Aorta (tissue), 5 donors: ENCODE results near the gene CACNA2D4. TPM values are rescaled to one million over a fixed set of nuclear protein-coding genes. Genes with fewer than 3 reads are reported as not detected.

Experiments used
- ATAC-seq: fragments of 200-7000 bp; cut with Tn5 transposase; one replicate; pipeline ENCODE4 v1.9.1; 2022; ENCODE audit warnings: moderate library complexity; ENCODE audit not compliant: low FRiP score
- DNase-seq, 2 donors: peaks; one replicate each; pipeline ENCODE4 v3.0.0-alpha.2; 2020
- H3K27ac ChIP-seq, 2 donors: one replicate each; pipeline ENCODE4 v1.5.1; 2013; ENCODE audit warnings: low read length in 2 of 2, mild to moderate bottlenecking in 2 of 2, moderate library complexity in 2 of 2, control low read depth in 1 of 2, inconsistent platforms in 1 of 2, low read depth in 1 of 2
- H3K27me3 ChIP-seq, 2 donors: one replicate each; pipeline ENCODE4 v1.6.1; 2013; ENCODE audit warnings: control low read depth in 1 of 2, low read length in 1 of 2, mild to moderate bottlenecking in 1 of 2, moderate library complexity in 1 of 2; ENCODE audit not compliant: insufficient read depth in 2 of 2, control insufficient read depth in 1 of 2
- H3K36me3 ChIP-seq, 2 donors: one replicate each; pipeline ENCODE4 v1.6.1; 2013; ENCODE audit warnings: control low read depth in 1 of 2, low read length in 1 of 2, mild to moderate bottlenecking in 1 of 2; ENCODE audit not compliant: insufficient read depth in 2 of 2, control insufficient read depth in 1 of 2
- H3K4me1 ChIP-seq, 2 donors: one replicate each; pipeline ENCODE4 v1.6.1; 2013; ENCODE audit warnings: low read length in 2 of 2, control low read depth in 1 of 2, mild to moderate bottlenecking in 1 of 2, moderate library complexity in 1 of 2; ENCODE audit not compliant: insufficient read depth in 2 of 2, control insufficient read depth in 1 of 2
- H3K4me3 ChIP-seq, 2 donors: one replicate each; pipeline ENCODE4 v1.5.1; 2013; ENCODE audit warnings: low read length in 2 of 2, control low read depth in 1 of 2, mild to moderate bottlenecking in 1 of 2
- H3K9me3 ChIP-seq: one replicate; pipeline ENCODE4 v1.6.1; 2013; ENCODE audit warnings: mild to moderate bottlenecking, low read length; ENCODE audit not compliant: control insufficient read depth
- WGBS, 2 donors: extraction: QIAGEN DNeasy Blood & Tissue Kit; methylation state at CpG; one replicate each; pipeline ENCODE4 v1.1.7; 2013; 5-methylcytosine and 5-hydroxymethylcytosine counted together
- intact Hi-C, 2 donors: fragments of 100-400 bp; cut with DNase I; formaldehyde crosslinking; loops; one replicate each; pipeline versions ENCODE4 v1.14.2 to v1.15.0; 2022
- polyA plus RNA-seq, 2 donors: library from polyadenylated mRNA; stranded (reverse); fragments of 200-250 nt; gene quantifications; one replicate each; pipeline ENCODE4 v1.2.3, GENCODE V29; 2013
- total RNA-seq, 2 donors: library from RNA; stranded (reverse); fragmentation: NEBNext Ultra II Directional; extraction: Animal tissue kit (Norgen Biotek cat#: 25700); gene quantifications; one replicate each; pipeline ENCODE4 v1.2.1, GENCODE V29; 2021
- donor health status: healthy with polysubstance abuse.
- donor health status: Bipolar disorder and iron deficiency.
- donor health status: DM: no; HTN: no; CAD: no.
- donor health status: DM: no; HTN: no; CAD: no.
- donor health status: DM: yes; HTN: yes; CAD: no.

CACNA2D4 gene
- total and polyA plus RNA-seq, 4 donors, result 0.88 to 9.7 (median 4.6) TPM

DNA sequence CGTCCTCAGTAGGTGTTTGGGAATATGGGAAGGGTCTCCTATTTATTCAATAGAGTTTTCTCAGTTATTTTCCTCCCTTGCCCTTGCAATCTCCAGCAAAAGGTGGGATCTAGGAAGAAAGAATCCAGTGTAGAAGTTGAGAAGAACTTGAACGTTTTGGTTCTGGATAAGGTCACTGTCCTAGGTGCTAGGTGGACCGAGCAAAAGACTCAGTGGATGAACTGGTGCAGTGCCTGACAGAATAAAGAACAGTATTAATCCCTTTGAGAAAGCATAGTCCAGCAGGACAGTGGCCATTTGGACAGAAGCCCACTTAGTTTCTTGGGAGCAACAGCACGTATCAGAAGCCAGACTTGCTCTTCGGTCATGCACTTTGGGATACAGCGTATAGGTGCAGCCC, 130.7 kb downstream of the CACNA2D4 start:
- ATAC-seq, result no peak
- H3K27ac ChIP-seq, result no peak overlapping the region
- intact Hi-C loops, result no loop called here

DNA sequence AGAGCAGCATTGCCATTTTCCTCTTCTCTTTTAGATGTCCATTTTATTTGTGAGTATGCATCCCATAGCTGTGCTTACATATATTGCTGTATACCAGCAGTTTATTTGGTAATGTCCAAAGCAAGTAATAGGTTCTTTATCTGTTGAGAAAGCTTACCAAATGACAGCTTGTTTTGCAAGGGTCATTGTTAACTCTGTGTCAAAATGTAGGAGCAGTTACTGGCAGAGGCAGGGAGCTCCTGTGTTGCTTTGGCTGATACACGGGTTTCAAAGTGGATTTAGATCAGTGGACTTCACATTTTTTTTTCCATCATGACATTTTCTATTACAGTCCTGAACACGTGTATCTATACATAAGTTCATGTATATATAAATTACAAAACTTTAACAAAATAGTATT, 136.2 kb downstream of the CACNA2D4 start:
- intact Hi-C loops, result no loop called here
- 52 to 54% methylated on average over 2 of the region's 2 CpGs for WGBS, 2 donors
- peaks cover 0 to 3% of the 10 kb centered on the region in 2 donors for H3K36me3 ChIP-seq
- H3K27ac ChIP-seq, result no peak overlapping the region
- no peaks in the 10 kb centered on the region for H3K9me3 ChIP-seq
- no peaks in the 10 kb centered on the region for H3K27me3 ChIP-seq
- H3K4me3 ChIP-seq, result no peak overlapping the region
- peaks cover 0 to 2% of the 10 kb centered on the region in 2 donors for H3K4me1 ChIP-seq
- DNase-seq (no peak), ATAC-seq (no peak)

More for the DNA sequence above, 130.7 kb downstream of the CACNA2D4 start:
- Histone ChIP-seq H3K9me3 (no peaks in the 10 kb centered on the region), H3K4me1 (no peaks in the 10 kb centered on the region), H3K36me3 (peaks cover 0 to 3% of the 10 kb centered on the region in 2 donors), H3K4me3 (no peak overlapping the region), H3K27me3 (no peaks in the 10 kb centered on the region)
- 51 to 63% methylated on average over 6 of the region's 6 CpGs for WGBS, 2 donors
- no peak for DNase-seq

DNA sequence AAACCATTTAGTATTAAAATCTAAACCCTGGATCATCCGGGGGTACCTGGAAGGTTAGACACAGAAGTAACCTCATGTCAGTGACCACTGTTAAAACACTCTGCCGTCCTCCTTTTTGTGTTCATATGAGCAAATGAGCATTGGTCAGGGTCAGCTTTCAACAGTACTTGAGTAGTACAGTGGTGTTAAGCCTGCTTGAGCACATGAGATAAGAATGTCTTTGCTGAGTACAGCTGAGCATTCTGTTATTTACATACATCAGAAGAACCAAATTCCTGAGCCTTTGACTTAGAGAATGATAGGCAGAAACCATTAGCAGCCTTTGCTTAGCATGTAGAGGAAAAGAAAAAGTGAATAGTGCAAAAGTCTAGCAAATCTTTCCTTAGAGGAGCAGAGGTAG, 136.7 kb downstream of the CACNA2D4 start:
- no peaks in the 10 kb centered on the region for H3K9me3 ChIP-seq
- DNase-seq (no peak), ATAC-seq (no peak)
- H3K4me3 ChIP-seq, result no peak overlapping the region
- peaks cover 0 to 2% of the 10 kb centered on the region in 2 donors for H3K4me1 ChIP-seq
- peaks cover 0 to 3% of the 10 kb centered on the region in 2 donors for H3K36me3 ChIP-seq
- WGBS, 2 donors, result 36 to 68% methylated on average over 2 of the region's 2 CpGs
- H3K27me3 ChIP-seq, result no peaks in the 10 kb centered on the region
- H3K27ac ChIP-seq, result no peak overlapping the region
- intact Hi-C loops, result no loop called here

DNA sequence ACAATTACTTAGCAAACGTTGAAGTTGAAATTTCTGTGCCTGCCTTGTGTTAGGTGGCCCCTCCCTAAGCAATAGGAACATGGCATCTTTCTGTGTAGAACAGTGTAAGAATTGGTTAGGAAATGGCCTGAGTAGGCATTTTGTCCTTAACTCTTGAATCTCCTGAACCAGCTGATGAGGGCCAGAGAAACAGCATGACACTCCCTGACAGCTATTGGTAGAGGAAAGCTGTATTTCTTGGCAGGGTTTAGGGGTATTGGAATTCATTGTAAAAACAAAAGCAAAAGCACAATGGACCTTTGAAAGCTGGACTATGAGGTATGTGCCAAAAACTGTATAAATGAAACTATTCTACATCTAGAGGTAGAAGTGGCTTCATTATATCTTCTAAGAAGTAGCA, 138.7 kb downstream of the CACNA2D4 start:
- WGBS, 2 donors, result 26 to 36% methylated on average over 1 of the region's 1 CpG
- ATAC-seq (no peak), DNase-seq (no peak)
- Histone ChIP-seq H3K4me1 (peaks cover 0 to 2% of the 10 kb centered on the region in 2 donors), H3K4me3 (no peak overlapping the region), H3K27me3 (no peaks in the 10 kb centered on the region), H3K27ac (no peak overlapping the region), H3K9me3 (no peaks in the 10 kb centered on the region), H3K36me3 (no peaks in the 10 kb centered on the region)
- intact Hi-C loops, result loop anchor here in 1 of 2 donors (10.0 kb wide), 1 partner anchor 85 kb away; the partner anchor contains the start of gene ADIPOR2

DNA sequence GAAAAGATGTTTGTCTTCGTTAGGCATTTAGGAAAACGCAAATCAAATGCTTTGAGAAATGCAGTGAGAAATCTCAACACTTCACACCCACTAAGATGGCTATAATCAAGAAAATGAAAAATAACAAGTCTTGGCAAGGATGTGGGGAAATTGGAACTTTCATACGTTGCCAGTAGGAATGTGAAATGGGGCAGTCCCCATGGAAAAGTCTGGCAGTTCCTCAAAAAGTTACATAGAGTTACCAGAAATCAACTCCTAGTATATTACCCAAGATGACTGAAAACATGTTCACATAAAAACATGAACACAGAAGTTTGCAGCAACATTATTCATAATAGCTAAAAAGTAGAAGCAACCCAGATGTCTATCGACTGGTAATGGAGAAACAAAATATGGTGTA, 139.5 kb downstream of the CACNA2D4 start:
- H3K36me3 ChIP-seq, result no peaks in the 10 kb centered on the region
- ATAC-seq (no peak), DNase-seq (no peak)
- 70 to 73% methylated on average over 4 of the region's 4 CpGs for WGBS, 2 donors
- H3K27me3 ChIP-seq, result no peaks in the 10 kb centered on the region
- intact Hi-C loops, result loop anchor here in 1 of 2 donors (10.0 kb wide), 1 partner anchor 84 kb away; the partner anchor contains the start of gene ADIPOR2
- H3K27ac ChIP-seq, result no peak overlapping the region
- H3K4me1 ChIP-seq, result peaks cover 0 to 2% of the 10 kb centered on the region in 2 donors
- H3K4me3 ChIP-seq, result no peak overlapping the region
- no peaks in the 10 kb centered on the region for H3K9me3 ChIP-seq

DNA sequence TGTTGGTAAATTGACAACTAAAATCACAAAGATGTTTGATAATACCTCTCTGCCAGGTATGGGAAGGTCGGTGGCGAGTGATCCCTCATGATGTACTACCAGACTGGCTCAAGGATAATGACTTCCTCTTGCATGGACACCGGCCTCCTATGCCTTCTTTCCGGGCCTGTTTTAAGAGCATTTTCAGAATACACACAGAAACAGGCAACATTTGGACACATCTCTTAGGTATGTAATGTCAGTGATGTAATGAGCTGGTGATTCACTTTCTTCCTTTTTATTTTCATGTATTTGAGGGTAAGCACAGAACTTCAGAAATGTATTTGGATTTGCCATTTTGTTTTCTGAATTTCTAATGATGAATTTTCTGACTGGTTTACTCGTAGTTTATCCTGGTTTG, 140.7 kb downstream of the CACNA2D4 start:
- no peak overlapping the region for H3K4me3 ChIP-seq
- H3K9me3 ChIP-seq, result no peaks in the 10 kb centered on the region
- ATAC-seq, result no peak

DNA sequence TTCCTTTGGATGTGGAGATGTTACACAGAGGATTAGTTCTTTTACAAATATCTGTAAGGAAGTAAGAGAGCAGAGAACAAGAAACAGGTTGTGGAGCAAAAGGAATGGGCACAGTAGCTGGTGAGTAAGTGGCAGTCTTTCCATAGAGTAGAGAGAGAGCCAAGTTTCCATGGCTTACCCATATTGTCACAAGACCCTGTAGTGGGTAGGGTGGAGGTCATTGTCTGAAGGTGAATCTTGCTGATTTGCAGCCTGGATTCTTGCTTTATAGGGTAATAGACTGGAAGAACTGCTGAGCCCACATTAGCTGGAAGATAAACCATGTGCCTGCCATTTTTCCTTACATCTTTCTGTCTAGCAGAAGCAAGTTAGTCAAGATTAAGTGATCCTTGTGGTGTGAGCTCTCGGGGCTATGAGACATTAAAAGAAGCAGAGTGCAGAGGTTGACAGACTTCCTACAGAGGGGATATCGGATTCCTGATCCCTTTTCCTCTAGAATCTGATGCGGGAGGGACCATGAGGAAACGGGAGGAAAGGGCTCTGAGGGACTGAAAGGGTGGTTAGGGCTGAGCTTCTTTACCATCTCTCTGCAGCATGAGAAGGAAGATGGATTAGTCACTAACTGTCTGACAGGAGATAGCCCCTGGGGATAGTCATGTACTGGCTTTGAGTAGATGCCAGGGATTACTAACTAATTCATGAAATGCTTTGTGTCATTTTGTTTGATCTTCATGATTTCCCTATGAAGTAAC, 142.1 kb downstream of the CACNA2D4 start:
- Histone ChIP-seq H3K4me1 (peaks cover 0 to 2% of the 10 kb centered on the region in 2 donors), H3K27ac (no peak overlapping the region), H3K36me3 (no peaks in the 10 kb centered on the region), H3K9me3 (no peaks in the 10 kb centered on the region), H3K4me3 (no peak overlapping the region), H3K27me3 (no peaks in the 10 kb centered on the region)
- intact Hi-C loops, result loop anchor here in 1 of 2 donors (10.0 kb wide), 1 partner anchor 82 kb away; the partner anchor contains the start of gene ADIPOR2
- ATAC-seq (no peak), DNase-seq (no peak)
- WGBS, 2 donors, result 92 to 95% methylated on average over 4 of the region's 4 CpGs

More for the DNA sequence above, 140.7 kb downstream of the CACNA2D4 start:
- H3K27ac ChIP-seq, result no peak overlapping the region
- intact Hi-C loops, result loop anchor here in 1 of 2 donors (10.0 kb wide), 1 partner anchor 83 kb away; the partner anchor contains the start of gene ADIPOR2
- H3K4me1 ChIP-seq, result peaks cover 0 to 2% of the 10 kb centered on the region in 2 donors
- no peaks in the 10 kb centered on the region for H3K36me3 ChIP-seq
- whole genome bisulfite sequencing, 2 donors, result 92 to 93% methylated on average over 5 of the region's 5 CpGs
- no peak for DNase-seq
- H3K27me3 ChIP-seq, result no peaks in the 10 kb centered on the region

DNA sequence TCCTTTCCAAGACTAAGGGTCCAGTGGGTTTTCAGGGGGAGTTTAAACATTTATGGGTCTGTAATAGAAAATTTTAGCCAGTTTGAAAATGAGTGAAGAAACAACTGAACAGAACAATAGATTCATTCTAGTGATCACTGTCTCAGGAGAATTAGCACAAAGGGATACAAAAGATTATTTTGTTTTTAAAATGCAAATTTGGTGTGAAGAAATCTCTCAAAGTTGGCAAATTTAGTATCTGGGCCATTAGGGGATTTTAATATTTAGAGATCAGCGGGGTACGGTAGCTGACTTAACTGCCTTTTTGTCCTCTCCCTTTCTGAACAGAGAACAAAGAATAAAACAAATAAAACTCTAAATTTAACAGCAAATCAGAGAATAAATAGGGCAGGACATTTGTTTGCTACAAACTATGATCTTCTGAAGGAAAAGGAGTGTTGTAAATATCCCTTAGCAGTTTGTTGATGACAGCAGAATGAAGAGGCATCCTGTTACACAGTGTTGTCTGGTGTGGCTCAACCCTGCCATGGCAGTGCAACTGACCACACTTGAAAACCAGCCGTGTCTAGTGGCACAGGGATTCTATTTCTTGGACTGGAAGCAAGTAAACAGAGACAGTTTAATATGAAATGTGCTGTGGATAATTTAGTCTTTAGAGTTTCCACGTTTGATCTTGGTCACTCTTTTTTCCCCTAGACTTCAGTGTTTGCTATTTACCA, 144.4 kb downstream of the CACNA2D4 start:
- no peak for ATAC-seq
- no peak for DNase-seq
- no peak overlapping the region for H3K27ac ChIP-seq
- intact Hi-C loops, result loop anchor here in 1 of 2 donors (10.0 kb wide), 1 partner anchor 79 kb away; the partner anchor contains the start of gene ADIPOR2
- WGBS, 2 donors, result 79 to 81% methylated on average over 4 of the region's 4 CpGs
- no peaks in the 10 kb centered on the region for H3K4me1 ChIP-seq
- H3K9me3 ChIP-seq, result no peaks in the 10 kb centered on the region
- no peaks in the 10 kb centered on the region for H3K27me3 ChIP-seq
- H3K4me3 ChIP-seq, result no peak overlapping the region
- H3K36me3 ChIP-seq, result no peaks in the 10 kb centered on the region
